Hepatocyte (in vitro differentiated cells): ENCODE results near the gene TIGD3.

ENCODE experiments used
- CTCF ChIP-seq: fragments of 200-600 bp; sonication (generic); IDR thresholded peaks from 2 replicates; pipeline ENCODE4 v1.5.1; 2016; ENCODE audit warnings: antibody characterized with exemption, mild to moderate bottlenecking; ENCODE audit not compliant: poor library complexity
- EZH2 ChIP-seq: fragments of 200-600 bp; sonication (generic); IDR thresholded peaks from 2 replicates; pipeline ENCODE4 v1.6.1; 2016; ENCODE audit warnings: antibody characterized with exemption, mild to moderate bottlenecking, borderline replicate concordance
- EZH2phosphoT487 ChIP-seq: fragments of 200-600 bp; sonication (generic); IDR thresholded peaks from one replicate; pipeline ENCODE4 v1.6.1; 2018; ENCODE audit warnings: antibody characterized with exemption, mild to moderate bottlenecking, low read depth, moderate library complexity; ENCODE audit not compliant: unreplicated experiment, severe bottlenecking

GRCh38 chr11:65353376-65353775, 1.2 kb upstream of the TIGD3 start:
- no peak for TF ChIP-seq CTCF
- TF ChIP-seq EZH2phosphoT487, result no peak
- no peak for TF ChIP-seq EZH2
